T-helper 1 cell treated with Interleukin-12 subunit alpha and Interleukin-12 subunit beta and Interleukin-4 antibody, amounts not matched to agents 30 ng/mL and 1 ng/mL, for 36 hours (primary cell): Measurements from ENCODE around the gene GNAQ. TPM values are rescaled to one million over a fixed set of nuclear protein-coding genes. Genes with fewer than 3 reads are reported as not detected.

Experiments
- intact Hi-C: fragments of 100-400 bp; cut with micrococcal nuclease; formaldehyde crosslinking; loops from one replicate; pipeline ENCODE4 v1.15.1; 2024
- total RNA-seq: library from RNA; stranded (reverse); gene quantifications from 2 replicates; pipeline ENCODE4 v1.2.3, GENCODE V29; 2022

Gene GNAQ
- total RNA-seq, 1 donor from 2014 or later, result 37.6 TPM

GRCh38 chr9:78032730-78033457 is 1.3 kb upstream of the GNAQ start:
- intact Hi-C loops, result loop anchor here (1.0 to 5.0 kb wide), 6 partner anchors 12 to 1539 kb away; partner anchors contain the start of genes CEP78, TLE4 and VPS13A

GRCh38 chr9:78031893-78032729 is 500 bp upstream of the GNAQ start:
- intact Hi-C loops, result loop anchor here (1.0 to 5.0 kb wide), 6 partner anchors 40 to 1637 kb away; partner anchors contain the start of genes CEP78, RFK, TLE4 and VPS13A

- intact Hi-C loops, result loop anchor here (1.0 to 5.0 kb wide), 6 partner anchors 42 to 1636 kb away; partner anchors contain the start of genes RFK and TLE4
These were observed 813 bp downstream of the GNAQ start for GRCh38 chr9:78030553-78031443.

- intact Hi-C loops, result loop anchor here (1.0 to 5.0 kb wide), 6 partner anchors 42 to 1635 kb away; partner anchors contain the start of genes RFK and TLE4
These were observed 1.4 kb downstream of the GNAQ start for GRCh38 chr9:78030296-78030552.

- intact Hi-C loops, result loop anchor here (1.0 to 5.0 kb wide), 8 partner anchors 19 to 1635 kb away; partner anchors contain the start of genes RFK and TLE4
These were observed 1.9 kb downstream of the GNAQ start for GRCh38 chr9:78029551-78030295.

GRCh38 chr9:78028926-78029325 is 2.7 kb downstream of the GNAQ start:
- intact Hi-C loops, result loop anchor here (2.0 kb wide), 2 partner anchors 18 to 552 kb away; no protein-coding TSS in a partner anchor

- intact Hi-C loops, result no loop called here
These were observed 4.7 kb downstream of the GNAQ start for GRCh38 chr9:78026947-78027346.

GRCh38 chr9:78026416-78026815 is 5.2 kb downstream of the GNAQ start:
- intact Hi-C loops, result no loop called here

- intact Hi-C loops, result no loop called here
These were observed 6.4 kb downstream of the GNAQ start for GRCh38 chr9:78025186-78025585.

GRCh38 chr9:78023003-78023741 is 8.4 kb downstream of the GNAQ start:
- intact Hi-C loops, result no loop called here

GRCh38 chr9:78021697-78022096 is 9.9 kb downstream of the GNAQ start:
- intact Hi-C loops, result no loop called here

- intact Hi-C loops, result no loop called here
These were observed 14.4 kb downstream of the GNAQ start for GRCh38 chr9:78017190-78017693.

GRCh38 chr9:78015241-78015640 is 16.4 kb downstream of the GNAQ start:
- intact Hi-C loops, result no loop called here

- intact Hi-C loops, result no loop called here
These were observed 16.8 kb downstream of the GNAQ start for GRCh38 chr9:78014776-78015175.

GRCh38 chr9:78013934-78014333 is 17.7 kb downstream of the GNAQ start:
- intact Hi-C loops, result no loop called here

GRCh38 chr9:78011049-78011448 is 20.6 kb downstream of the GNAQ start:
- intact Hi-C loops, result loop anchor here (2.0 kb wide), 1 partner anchor 18 kb away; no protein-coding TSS in a partner anchor

GRCh38 chr9:78010445-78010844 is 21.2 kb downstream of the GNAQ start:
- intact Hi-C loops, result loop anchor here (2.0 kb wide), 1 partner anchor 18 kb away; no protein-coding TSS in a partner anchor

- intact Hi-C loops, result no loop called here
These were observed 22.4 kb downstream of the GNAQ start for GRCh38 chr9:78009186-78009585.

GRCh38 chr9:78006734-78007133 is 24.9 kb downstream of the GNAQ start:
- intact Hi-C loops, result no loop called here
